ENCODE data around the gene KIAA0319L. TPM values are rescaled to one million over a fixed set of nuclear protein-coding genes. Genes with fewer than 3 reads are reported as not detected.

The KIAA0319L gene
- total RNA-seq, 2 donors from 2014 or later, result 109 to 124 TPM

- TF ChIP-seq POLR2AphosphoS5 (IDR thresholded peaks at IDR 0.05) (no peak), POLR2A (IDR thresholded peaks at IDR 0.05) (no peak)
- TF ChIP-seq, protein P1, sequence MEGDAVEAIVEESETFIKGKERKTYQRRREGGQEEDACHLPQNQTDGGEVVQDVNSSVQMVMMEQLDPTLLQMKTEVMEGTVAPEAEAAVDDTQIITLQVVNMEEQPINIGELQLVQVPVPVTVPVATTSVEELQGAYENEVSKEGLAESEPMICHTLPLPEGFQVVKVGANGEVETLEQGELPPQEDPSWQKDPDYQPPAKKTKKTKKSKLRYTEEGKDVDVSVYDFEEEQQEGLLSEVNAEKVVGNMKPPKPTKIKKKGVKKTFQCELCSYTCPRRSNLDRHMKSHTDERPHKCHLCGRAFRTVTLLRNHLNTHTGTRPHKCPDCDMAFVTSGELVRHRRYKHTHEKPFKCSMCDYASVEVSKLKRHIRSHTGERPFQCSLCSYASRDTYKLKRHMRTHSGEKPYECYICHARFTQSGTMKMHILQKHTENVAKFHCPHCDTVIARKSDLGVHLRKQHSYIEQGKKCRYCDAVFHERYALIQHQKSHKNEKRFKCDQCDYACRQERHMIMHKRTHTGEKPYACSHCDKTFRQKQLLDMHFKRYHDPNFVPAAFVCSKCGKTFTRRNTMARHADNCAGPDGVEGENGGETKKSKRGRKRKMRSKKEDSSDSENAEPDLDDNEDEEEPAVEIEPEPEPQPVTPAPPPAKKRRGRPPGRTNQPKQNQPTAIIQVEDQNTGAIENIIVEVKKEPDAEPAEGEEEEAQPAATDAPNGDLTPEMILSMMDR (IDR thresholded peaks at IDR 0.05), result no peak
- 99% methylated on average over 9 of the region's 9 CpGs for WGBS
Measured at GRCh38 chr1:35594005-35594760, 37.0 kb upstream of the KIAA0319L start.

DNA sequence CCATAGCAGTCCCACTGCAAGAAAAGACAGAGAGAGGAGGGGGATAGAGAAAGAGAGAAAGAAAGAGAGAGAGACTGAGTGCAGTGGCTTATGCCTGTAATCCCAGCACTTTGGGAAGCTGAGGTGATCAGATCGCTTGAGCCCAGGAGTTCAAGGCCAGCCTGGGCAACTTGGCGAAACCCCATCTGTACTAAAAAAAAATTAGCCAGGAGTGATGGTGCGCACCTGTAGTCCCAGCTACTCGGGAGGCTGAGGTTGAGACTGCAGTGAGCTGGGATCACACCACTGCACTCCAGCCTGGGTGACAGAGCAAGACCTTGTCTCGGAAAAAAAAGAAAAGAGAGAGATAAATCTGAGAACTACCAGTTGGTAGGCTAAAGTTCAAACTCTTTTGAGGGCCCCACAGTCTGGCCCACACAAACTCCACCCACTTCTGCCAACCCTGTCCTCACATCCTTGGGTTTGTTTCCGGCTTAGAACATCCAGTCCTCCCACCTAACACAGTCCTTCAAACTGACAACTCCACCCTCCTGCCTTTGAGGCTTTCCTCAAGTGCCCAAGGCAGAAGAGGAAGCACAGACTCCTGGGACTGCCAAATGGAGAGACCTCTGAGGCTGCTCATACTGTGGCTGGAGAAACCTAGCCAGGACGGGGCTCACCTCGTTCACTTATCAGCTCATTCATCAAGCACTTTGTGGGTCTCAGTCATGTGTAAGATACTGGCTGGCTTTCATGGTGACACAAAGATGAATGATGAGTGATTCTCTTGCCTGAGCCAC is 36.0 kb upstream of the KIAA0319L start:
- no peak for TF ChIP-seq POLR2AphosphoS5 (IDR thresholded peaks at IDR 0.05)
- TF ChIP-seq POLR2A (IDR thresholded peaks at IDR 0.05), result no peak
- TF ChIP-seq, protein P1 (IDR thresholded peaks at IDR 0.05), result no peak
- intact Hi-C loops (cut with DNase I), result no loop called here
- Histone ChIP-seq H3K27ac (no peak overlapping the region), H3K4me1 (replicated peaks) (no peaks in the 10 kb centered on the region), H3K27me3 (replicated peaks; ENCODE audit: insufficient read depth) (no peaks in the 10 kb centered on the region), H3K36me3 (no peaks in the 10 kb centered on the region), H3K4me3 (no peak overlapping the region), H3K9me3 (no peaks in the 10 kb centered on the region)
- no peak for DNase-seq (ENCODE audit: low spot score)
- WGBS, result 68% methylated on average over 8 of the region's 8 CpGs

More at GRCh38 chr1:35594005-35594760, 37.0 kb upstream of the KIAA0319L start:
- no peaks in the 10 kb centered on the region for H3K4me1 ChIP-seq (replicated peaks)
- H3K9me3 ChIP-seq, result no peaks in the 10 kb centered on the region
- no peaks in the 10 kb centered on the region for H3K36me3 ChIP-seq
- intact Hi-C loops (cut with DNase I), result no loop called here
- H3K27me3 ChIP-seq (replicated peaks; ENCODE audit: insufficient read depth), result no peaks in the 10 kb centered on the region
- no peak for DNase-seq (ENCODE audit: low spot score)
- no peak overlapping the region for H3K4me3 ChIP-seq
- H3K27ac ChIP-seq, result no peak overlapping the region

DNA sequence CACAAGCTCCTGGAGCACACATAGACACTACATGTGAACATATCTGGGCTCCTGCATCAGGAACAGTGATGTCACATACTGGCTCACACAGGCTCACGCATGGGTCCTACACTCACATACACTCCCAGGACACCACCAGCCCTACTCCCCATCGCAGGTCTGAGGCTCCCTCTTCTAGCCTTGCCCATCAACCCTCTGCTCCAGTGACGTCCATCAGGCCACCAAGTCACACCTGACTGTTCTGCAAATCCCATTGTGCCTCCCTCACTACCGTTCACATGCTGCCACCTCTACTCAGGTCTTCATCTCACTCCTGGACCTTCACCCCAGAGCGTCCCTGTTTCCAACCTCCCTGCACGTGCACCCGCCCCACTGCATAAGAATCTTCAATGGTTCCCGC is 34.0 kb upstream of the KIAA0319L start:
- DNase-seq (ENCODE audit: low spot score), result no peak
- WGBS, result 93% methylated on average over 8 of the region's 8 CpGs

GRCh38 chr1:35590476-35591040 is 33.4 kb upstream of the KIAA0319L start:
- DNase-seq (ENCODE audit: low spot score), result no peak
- intact Hi-C loops (cut with DNase I), result no loop called here
- Histone ChIP-seq H3K9me3 (no peaks in the 10 kb centered on the region), H3K4me1 (replicated peaks) (no peaks in the 10 kb centered on the region), H3K36me3 (no peaks in the 10 kb centered on the region), H3K27ac (no peak overlapping the region), H3K4me3 (no peak overlapping the region), H3K27me3 (replicated peaks; ENCODE audit: insufficient read depth) (no peaks in the 10 kb centered on the region)
- TF ChIP-seq POLR2A (IDR thresholded peaks at IDR 0.05) (no peak), POLR2AphosphoS5 (IDR thresholded peaks at IDR 0.05) (no peak)
- TF ChIP-seq, protein P1 (IDR thresholded peaks at IDR 0.05), result no peak
- 89% methylated on average over 19 of the region's 25 CpGs for WGBS

More for the DNA sequence above, 34.0 kb upstream of the KIAA0319L start:
- Histone ChIP-seq H3K4me3 (no peak overlapping the region), H3K27ac (no peak overlapping the region), H3K27me3 (replicated peaks; ENCODE audit: insufficient read depth) (no peaks in the 10 kb centered on the region), H3K9me3 (no peaks in the 10 kb centered on the region), H3K4me1 (replicated peaks) (no peaks in the 10 kb centered on the region), H3K36me3 (no peaks in the 10 kb centered on the region)
- TF ChIP-seq, protein P1 (IDR thresholded peaks at IDR 0.05), result no peak
- intact Hi-C loops (cut with DNase I), result no loop called here

Measured in prostate gland (tissue), 2 donors.